Stomach (tissue), 4 donors: Measurements from ENCODE around the gene USP44.

ENCODE experiments used
- CTCF ChIP-seq, 7 experiments: fragments of 450-650 bp in 4 of 7; fragments of 200-600 bp in 3 of 7; sonication (generic) in 3 of 7; IDR thresholded peaks; one replicate each; pipeline ENCODE4 v1.5.1; 2016 to 2019; ENCODE audit warnings: antibody characterized with exemption in 7 of 7, control low read depth in 2 of 7, mild to moderate bottlenecking in 1 of 7
- EP300 ChIP-seq: sonication (generic); formaldehyde crosslinking; IDR thresholded peaks from one replicate; pipeline ENCODE4 v1.6.1; 2017; ENCODE audit warnings: antibody characterized with exemption
- POLR2A ChIP-seq, 4 donors: fragments of 450-650 bp; IDR thresholded peaks; one replicate each; pipeline ENCODE4 v1.6.1; 2016; ENCODE audit warnings: antibody characterized with exemption in 4 of 4, control low read depth in 2 of 4, mild to moderate bottlenecking in 1 of 4, moderate library complexity in 1 of 4

- TF ChIP-seq CTCF (IDR thresholded peaks at IDR 0.05) (no peak), POLR2A (IDR thresholded peaks at IDR 0.05) (no peak), EP300 (no peak)
These were observed 26.5 kb upstream of the USP44 start for GRCh38 chr12:95577820-95578219.
